ENCODE measurements around the gene EFCC1.

DNA sequence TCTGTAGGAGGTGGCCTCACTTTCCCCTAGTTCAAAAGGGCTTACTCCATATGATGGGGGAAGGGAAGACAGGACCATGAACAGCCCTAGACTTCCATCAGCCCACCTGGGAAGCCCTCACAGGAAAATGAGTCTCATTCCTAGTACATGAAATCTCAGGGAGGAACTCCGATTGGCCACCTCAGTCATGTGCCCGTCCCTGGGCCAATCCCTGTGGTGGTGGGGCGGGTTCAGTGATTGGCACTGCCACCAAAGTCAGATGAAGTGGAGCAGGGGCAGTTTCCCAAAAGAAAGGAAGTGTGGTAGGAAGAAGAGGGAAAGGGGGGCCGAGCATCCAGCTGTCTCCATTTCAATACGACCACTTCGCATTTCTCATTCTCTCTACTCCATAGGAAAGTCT lies 33.5 kb downstream of the EFCC1 start:
- TF ChIP-seq CTCF (conservative IDR thresholded peaks at IDR 0.05 in 1 of 2, IDR thresholded peaks at IDR 0.05 in 1 of 2; ENCODE audit: extremely low read depth in 1 of 2, insufficient read depth in 1 of 2, low read depth in 1 of 2, low read length in 2 of 2) (no peak), EZH2 (IDR thresholded peaks at IDR 0.05; ENCODE audit: borderline replicate concordance, low read length) (no peak)

Measured in mammary epithelial cell (primary cell).